HuH-7 (cell line): ENCODE measurements around the gene TAF12.
A peak's percentile ranks its signal among the peaks of the same experiment; 100 is the strongest.
"Not testable (repeated sequence)": the region's sequence is repeated elsewhere in the genome, so short reads cannot be mapped to it uniquely, and the experiment has no call there.

Experiments used
- DNase-seq: peaks from one replicate; pipeline ENCODE4 v3.0.0; 2011; ENCODE audit warnings: low spot score

Gene TAF12

GRCh38 chr1:28642847-28643635 is at the start of gene TAF12:
TSS of gene TAF12 (minus strand) at chr1:28643067. CDS start at chr1:28622081, 20,986 bp downstream.
- peak; percentile 81 for DNase-seq

GRCh38 chr1:28691627-28692026 is 48.8 kb upstream of the TAF12 start:
- not testable (repeated sequence) for DNase-seq

GRCh38 chr1:28684937-28685336 is 42.1 kb upstream of the TAF12 start:
- no peak for DNase-seq

GRCh38 chr1:28682840-28683239 is 40.0 kb upstream of the TAF12 start:
- DNase-seq: no peak

- no peak for DNase-seq
Measured at GRCh38 chr1:28680151-28680550, 37.3 kb upstream of the TAF12 start.

- DNase-seq: no peak
Measured at GRCh38 chr1:28675924-28676257, 33.0 kb upstream of the TAF12 start.

GRCh38 chr1:28672971-28673370 is 30.1 kb upstream of the TAF12 start:
- not testable (repeated sequence) for DNase-seq

- DNase-seq: no peak
Measured at GRCh38 chr1:28671254-28671780, 28.4 kb upstream of the TAF12 start.

GRCh38 chr1:28668956-28669723 is 26.3 kb upstream of the TAF12 start:
- peak; percentile 64 for DNase-seq

- peak; percentile 84 for DNase-seq
Measured at GRCh38 chr1:28668191-28668955, 25.5 kb upstream of the TAF12 start, which contains the start of gene GMEB1. TSS of gene GMEB1 (plus strand) at chr1:28668784. CDS start at chr1:28683613, 14,829 bp downstream.

- no peak for DNase-seq
Measured at GRCh38 chr1:28666806-28667205, 23.9 kb upstream of the TAF12 start.

- no peak for DNase-seq
Measured at GRCh38 chr1:28663871-28664470, 21.1 kb upstream of the TAF12 start.

- DNase-seq: no peak
Measured at GRCh38 chr1:28656335-28656734, 13.5 kb upstream of the TAF12 start.

- DNase-seq: not testable (repeated sequence)
Measured at GRCh38 chr1:28655448-28656311, 12.8 kb upstream of the TAF12 start.

GRCh38 chr1:28653870-28654269 is 11.0 kb upstream of the TAF12 start:
- not testable (repeated sequence) for DNase-seq

- not testable (repeated sequence) for DNase-seq
Measured at GRCh38 chr1:28653063-28653462, 10.2 kb upstream of the TAF12 start.

GRCh38 chr1:28648474-28649198 is 5.8 kb upstream of the TAF12 start, which contains the start of gene RNU11:
TSS of gene RNU11 (plus strand) at chr1:28648600.
- peak; percentile 39 for DNase-seq

GRCh38 chr1:28648008-28648473 is 5.2 kb upstream of the TAF12 start:
- peak; percentile 74 for DNase-seq

- DNase-seq: no peak
Measured at GRCh38 chr1:28646040-28646439, 3.2 kb upstream of the TAF12 start.

- not testable (repeated sequence) for DNase-seq
Measured at GRCh38 chr1:28645406-28645805, 2.5 kb upstream of the TAF12 start.
